ENCODE data around the gene NANOS3. TPM values are rescaled to one million over a fixed set of nuclear protein-coding genes. Genes with fewer than 3 reads are reported as not detected.

Gene NANOS3
- total RNA-seq, 2 donors from 2014 or later, result 1.5 TPM; not detected in 1

- TF ChIP-seq CTCF (IDR thresholded peaks at IDR 0.05) (no peak), POLR2A (IDR thresholded peaks at IDR 0.05) (no peak), POLR2AphosphoS5 (IDR thresholded peaks at IDR 0.05) (no peak)
- Histone ChIP-seq H3K36me3 (peaks cover 5 to 6% of the 10 kb centered on the region in 2 donors), H3K4me1 (replicated peaks) (peaks cover 12% of the 10 kb centered on the region), H3K27me3 (replicated peaks; ENCODE audit: insufficient read depth) (no peaks in the 10 kb centered on the region), H3K4me3 (no peak overlapping the region), H3K27ac (no peak overlapping the region), H3K9me3 (no peaks in the 10 kb centered on the region)
- WGBS, result 77% methylated on average over 22 of the region's 22 CpGs
- intact Hi-C loops (cut with DNase I), result no loop called here
- no peak for DNase-seq (ENCODE audit: low spot score)
These were observed 45.1 kb upstream of the NANOS3 start for GRCh38 chr19:13831537-13832467.

GRCh38 chr19:13833330-13834243 lies 43.3 kb upstream of the NANOS3 start:
- DNase-seq (ENCODE audit: low spot score), result peak; percentile 95
- WGBS, result 7% methylated on average over 52 of the region's 59 CpGs
- peaks cover 13% of the 10 kb centered on the region for H3K4me1 ChIP-seq (replicated peaks)
- peaks cover 5 to 6% of the 10 kb centered on the region in 2 donors for H3K36me3 ChIP-seq
- no peaks in the 10 kb centered on the region for H3K9me3 ChIP-seq
- no peaks in the 10 kb centered on the region for H3K27me3 ChIP-seq (replicated peaks; ENCODE audit: insufficient read depth)
- intact Hi-C loops (cut with DNase I), result no loop called here
- peak; percentile 87 for TF ChIP-seq POLR2AphosphoS5 (IDR thresholded peaks at IDR 0.05)
- TF ChIP-seq CTCF (IDR thresholded peaks at IDR 0.05), result peak in 3 of 4 experiments; percentile 43 to 72 (median 66)
- no peak for TF ChIP-seq POLR2A (IDR thresholded peaks at IDR 0.05)
- H3K27ac ChIP-seq, result peak overlapping the region; percentile 78
- H3K4me3 ChIP-seq, result peak overlapping the region; percentile 7 to 27

GRCh38 chr19:13834244-13835069 lies 42.5 kb upstream of the NANOS3 start:
- Histone ChIP-seq H3K36me3 (peaks cover 5 to 6% of the 10 kb centered on the region in 2 donors), H3K27me3 (replicated peaks; ENCODE audit: insufficient read depth) (no peaks in the 10 kb centered on the region), H3K4me3 (no peak overlapping the region), H3K9me3 (no peaks in the 10 kb centered on the region), H3K27ac (peak overlapping the region; percentile 78), H3K4me1 (replicated peaks) (peaks cover 13% of the 10 kb centered on the region)
- 55% methylated on average over 14 of the region's 14 CpGs for WGBS
- intact Hi-C loops (cut with DNase I), result loop anchor here (5.0 kb wide), 1 partner anchor 37 kb away; the partner anchor contains the start of gene ZSWIM4
- DNase-seq (ENCODE audit: low spot score), result no peak
- TF ChIP-seq CTCF (IDR thresholded peaks at IDR 0.05), result no peak
- no peak for TF ChIP-seq POLR2AphosphoS5 (IDR thresholded peaks at IDR 0.05)
- peak; percentile 7 for TF ChIP-seq POLR2A (IDR thresholded peaks at IDR 0.05)

All from prostate gland (tissue), 2 donors.